A673 (cell line): Measurements from ENCODE around the gene RMI1.

Experiments
- CTCF ChIP-seq: fragments of 300-800, 200-600 bp; sonication (generic); conservative IDR thresholded peaks from 2 replicates; pipeline ENCODE4 v1.5.1; 2017; ENCODE audit warnings: low read depth, mild to moderate bottlenecking, antibody characterized with exemption, low read length, moderate library complexity, mixed read lengths
- EZH2 ChIP-seq: fragments of 200-600 bp; sonication (generic); IDR thresholded peaks from 2 replicates; pipeline ENCODE4 v1.6.1; 2017; ENCODE audit warnings: borderline replicate concordance, low read depth, mild to moderate bottlenecking, mixed read lengths, antibody characterized with exemption, low read length; ENCODE audit not compliant: poor library complexity, severe bottlenecking

GRCh38 chr9:83976372-83976771, 4.2 kb upstream of the RMI1 start:
- TF ChIP-seq EZH2: no peak
- no peak for TF ChIP-seq CTCF
